ENCODE data around the gene RANGAP1. TPM values are rescaled to one million over a fixed set of nuclear protein-coding genes. Genes with fewer than 3 reads are reported as not detected.

RANGAP1 gene
- total and polyA plus RNA-seq, 2 of the 13 experiments (the other 11 are each of a cell fraction or from before 2014, with no cell fraction given) = 51.8 to 83.9 TPM

- no peak for TF ChIP-seq ZNF362 (CRISPR knock-in tag; IDR thresholded peaks at IDR 0.05; ENCODE audit: borderline replicate concordance)
- TF ChIP-seq CCAR2 (optimal IDR thresholded peaks at IDR 0.05; ENCODE audit: low read depth, low read length) = no peak
- no peak for TF ChIP-seq EP300 (IDR thresholded peaks at IDR 0.05; ENCODE audit: low read depth in 2 of 2, low read length in 2 of 2)
- TF ChIP-seq EP300 (CRISPR knock-in tag; IDR thresholded peaks at IDR 0.05; ENCODE audit: borderline replicate concordance) = 0 out of 2 replicates have a peak, but pooled peaks have one; percentile 17
- no peak; the same call in 1 of the 2 replicates for TF ChIP-seq NFKBIZ (CRISPR knock-in tag; IDR thresholded peaks at IDR 0.05)
- TF ChIP-seq SSRP1 (CRISPR knock-in tag; IDR thresholded peaks at IDR 0.05) = no peak
- TF ChIP-seq JUND (CRISPR knock-in tag; IDR thresholded peaks at IDR 0.05) = no peak
- peak; percentile 76 to 80 for TF ChIP-seq POLR2A (IDR thresholded peaks at IDR 0.05; ENCODE audit: insufficient read depth in 1 of 2, low read depth in 2 of 2, low read length in 2 of 2)
- TF ChIP-seq ZNF605 (CRISPR knock-in tag; IDR thresholded peaks at IDR 0.05) = no peak
- TF ChIP-seq ZNF274 (CRISPR knock-in tag; IDR thresholded peaks at IDR 0.05) = peak; percentile 81
- no peak; the same call in 1 of the 2 replicates for TF ChIP-seq IRF9 (CRISPR knock-in tag; IDR thresholded peaks at IDR 0.05; ENCODE audit: borderline replicate concordance)
- no peak for TF ChIP-seq KIAA2018 (CRISPR knock-in tag; IDR thresholded peaks at IDR 0.05; ENCODE audit: borderline replicate concordance)
- peak; percentile 51; the same call in 1 of the 2 replicates for TF ChIP-seq RBFOX2 (IDR thresholded peaks at IDR 0.05; ENCODE audit: low read depth, low read length)
- no peak for TF ChIP-seq MAF1 (CRISPR knock-in tag; IDR thresholded peaks at IDR 0.05; ENCODE audit: borderline replicate concordance)
- TF ChIP-seq ATF4 (CRISPR knock-in tag; IDR thresholded peaks at IDR 0.05) = no peak
- no peak for TF ChIP-seq SNAI1 (CRISPR knock-in tag; IDR thresholded peaks at IDR 0.05; ENCODE audit: borderline replicate concordance)
- TF ChIP-seq NCOR1 (IDR thresholded peaks at IDR 0.05; ENCODE audit: borderline replicate concordance, low read length) = no peak
- TF ChIP-seq KLF6 (CRISPR knock-in tag; IDR thresholded peaks at IDR 0.05) = 0 out of 2 replicates have a peak, but pooled peaks have one; percentile 3
Observed at GRCh38 chr22:41204992-41205900, 80.7 kb downstream of the RANGAP1 start, which contains the start of gene L3MBTL2 (continued).
